Activated CD8-positive, alpha-beta memory T cell treated with anti-CD3 and anti-CD28 coated beads, Interleukin-2, amount 10 ng/mL, durations not matched to agents 7 days and 5 days (primary cell): ENCODE data around the gene NPAS3. TPM values are rescaled to one million over a fixed set of nuclear protein-coding genes. Genes with fewer than 3 reads are reported as not detected.

Experiments
- ATAC-seq: fragments of 150-1000 bp; cut with Tn5 transposase; one replicate; pipeline ENCODE4 v1.10.0; 2021; ENCODE audit warnings: moderate library complexity
- CTCF ChIA-PET: fragments of 350-600 bp; sonication (Branson Sonifier 250); formaldehyde crosslinking; loops from one replicate; lab custom pipeline; 2021; ENCODE audit warnings: antibody characterized with exemption; lab: Charles Lee
- DNase-seq: peaks from one replicate; pipeline ENCODE4 v3.0.0-alpha.2; 2020
- H3K27ac Mint-ChIP-seq: one replicate; pipeline ENCODE4 v1.8.0; 2021; ENCODE audit warnings: mild to moderate bottlenecking, mixed read lengths
- H3K27me3 Mint-ChIP-seq: one replicate; pipeline ENCODE4 v1.8.0; 2021; ENCODE audit warnings: mixed read lengths
- H3K36me3 Mint-ChIP-seq: one replicate; pipeline ENCODE4 v1.8.0; 2021; ENCODE audit warnings: mild to moderate bottlenecking, mixed read lengths
- H3K4me1 Mint-ChIP-seq: one replicate; pipeline ENCODE4 v1.8.0; 2021; ENCODE audit warnings: mixed read lengths
- H3K4me3 Mint-ChIP-seq: one replicate; pipeline ENCODE4 v1.8.0; 2021; ENCODE audit warnings: mild to moderate bottlenecking, moderate library complexity, mixed read lengths
- H3K9me3 Mint-ChIP-seq: one replicate; pipeline ENCODE4 v1.8.0; 2022; ENCODE audit warnings: low read depth, mixed read lengths
- total RNA-seq, 2 experiments: library from RNA; stranded (reverse); gene quantifications; one replicate each; pipeline ENCODE4 v1.2.3, GENCODE V29; 2021

NPAS3 gene
- total RNA-seq, 2 experiments from 2014 or later, result not detected

DNA sequence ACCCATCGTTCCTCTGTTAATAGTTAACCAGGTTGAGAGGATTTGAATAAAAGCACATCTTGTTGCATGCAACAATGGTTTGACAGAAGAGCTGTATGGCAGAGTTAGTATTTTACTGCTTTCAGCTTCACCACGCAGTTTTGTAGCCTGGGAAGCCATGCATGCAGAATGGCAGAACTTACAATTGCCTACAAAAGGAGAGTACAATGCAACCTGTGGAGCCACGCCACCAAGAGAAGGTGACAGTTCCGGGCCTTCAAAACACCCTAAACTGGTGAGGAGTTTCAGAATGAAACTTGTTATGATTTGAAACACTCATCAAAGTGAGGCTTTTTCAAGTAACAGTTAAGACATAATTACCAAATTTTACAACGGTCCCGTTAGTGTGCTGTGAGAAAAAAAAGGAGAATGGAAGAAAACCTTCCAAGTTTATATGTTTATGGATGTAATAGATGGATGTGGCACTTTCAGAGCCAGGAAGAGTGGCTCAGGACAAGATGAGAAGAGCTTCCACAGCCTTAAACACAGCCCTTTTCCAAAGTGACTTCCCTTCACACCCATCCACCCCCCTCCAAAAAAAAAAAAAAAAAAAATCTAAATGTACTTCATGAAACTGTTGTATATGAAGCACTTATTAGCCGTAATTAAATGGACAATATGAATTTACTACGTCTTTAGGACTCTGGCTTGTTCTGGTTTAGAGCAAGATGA lies 853.5 kb downstream of the NPAS3 start:
- peak; percentile 43 for DNase-seq
- CTCF ChIA-PET, result interaction anchor here (0.7 to 2.4 kb wide), 26 partner anchors 8 to 1224 kb away, joined by 3 to 16 read pairs (median 4); no protein-coding TSS in a partner anchor
- peaks cover 22% of the 10 kb centered on the region for H3K4me1 Mint-ChIP-seq
- no peaks in the 10 kb centered on the region for H3K36me3 Mint-ChIP-seq
- no peaks in the 10 kb centered on the region for H3K9me3 Mint-ChIP-seq
- H3K27ac Mint-ChIP-seq, result no peak overlapping the region
- peak; percentile 36 for ATAC-seq
- H3K4me3 Mint-ChIP-seq, result no peak overlapping the region
- peaks cover 26% of the 10 kb centered on the region for H3K27me3 Mint-ChIP-seq

- peaks cover 26% of the 10 kb centered on the region for H3K27me3 Mint-ChIP-seq
- DNase-seq (peak; percentile 77), ATAC-seq (peak; percentile 58)
- H3K36me3 Mint-ChIP-seq, result no peaks in the 10 kb centered on the region
- peaks cover 22% of the 10 kb centered on the region for H3K4me1 Mint-ChIP-seq
- no peak overlapping the region for H3K4me3 Mint-ChIP-seq
- no peak overlapping the region for H3K27ac Mint-ChIP-seq
- CTCF ChIA-PET, result interaction anchor here (0.8 to 2.4 kb wide), 30 partner anchors 9 to 1225 kb away, joined by 3 to 16 read pairs (median 4); no protein-coding TSS in a partner anchor
- H3K9me3 Mint-ChIP-seq, result no peaks in the 10 kb centered on the region
These were observed 854.2 kb downstream of the NPAS3 start for GRCh38 chr14:33792720-33793368.

- Mint-ChIP-seq H3K4me1 (peaks cover 22% of the 10 kb centered on the region), H3K27me3 (peaks cover 29% of the 10 kb centered on the region), H3K9me3 (no peaks in the 10 kb centered on the region), H3K36me3 (no peaks in the 10 kb centered on the region), H3K4me3 (no peak overlapping the region), H3K27ac (no peak overlapping the region)
- CTCF ChIA-PET, result interaction anchor here (0.8 to 2.4 kb wide), 24 partner anchors 9 to 1218 kb away, joined by 3 to 16 read pairs (median 4); no protein-coding TSS in a partner anchor
- DNase-seq (no peak), ATAC-seq (no peak)
These were observed 854.9 kb downstream of the NPAS3 start for GRCh38 chr14:33793398-33794110.

GRCh38 chr14:33794791-33795305 lies 856.2 kb downstream of the NPAS3 start:
- H3K36me3 Mint-ChIP-seq, result no peaks in the 10 kb centered on the region

GRCh38 chr14:33796356-33796755 lies 857.7 kb downstream of the NPAS3 start:
- CTCF ChIA-PET, result interaction anchor here (1.6 kb wide), 1 partner anchor 303 kb away, joined by 3 read pairs; no protein-coding TSS in a partner anchor

More at GRCh38 chr14:33794791-33795305, 856.2 kb downstream of the NPAS3 start:
- Mint-ChIP-seq H3K27ac (no peak overlapping the region), H3K4me1 (peaks cover 22% of the 10 kb centered on the region), H3K4me3 (no peak overlapping the region), H3K9me3 (no peaks in the 10 kb centered on the region), H3K27me3 (peaks cover 40% of the 10 kb centered on the region)
- no peak for DNase-seq
- ATAC-seq, result no peak
- CTCF ChIA-PET, result no interaction called here

GRCh38 chr14:33799705-33800570 lies 861.3 kb downstream of the NPAS3 start:
- Mint-ChIP-seq H3K36me3 (peaks cover 3% of the 10 kb centered on the region), H3K27me3 (peaks cover 48% of the 10 kb centered on the region), H3K27ac (peak overlapping the region; percentile 43), H3K4me3 (no peak overlapping the region), H3K4me1 (peaks cover 5% of the 10 kb centered on the region), H3K9me3 (no peaks in the 10 kb centered on the region)
- DNase-seq, result no peak
- no peak for ATAC-seq
- CTCF ChIA-PET, result no interaction called here

More at GRCh38 chr14:33796356-33796755, 857.7 kb downstream of the NPAS3 start:
- Mint-ChIP-seq H3K27ac (no peak overlapping the region), H3K4me3 (no peak overlapping the region), H3K36me3 (peaks cover 3% of the 10 kb centered on the region), H3K9me3 (no peaks in the 10 kb centered on the region), H3K4me1 (peaks cover 21% of the 10 kb centered on the region), H3K27me3 (peaks cover 47% of the 10 kb centered on the region)
- DNase-seq, result no peak
- no peak for ATAC-seq

DNA sequence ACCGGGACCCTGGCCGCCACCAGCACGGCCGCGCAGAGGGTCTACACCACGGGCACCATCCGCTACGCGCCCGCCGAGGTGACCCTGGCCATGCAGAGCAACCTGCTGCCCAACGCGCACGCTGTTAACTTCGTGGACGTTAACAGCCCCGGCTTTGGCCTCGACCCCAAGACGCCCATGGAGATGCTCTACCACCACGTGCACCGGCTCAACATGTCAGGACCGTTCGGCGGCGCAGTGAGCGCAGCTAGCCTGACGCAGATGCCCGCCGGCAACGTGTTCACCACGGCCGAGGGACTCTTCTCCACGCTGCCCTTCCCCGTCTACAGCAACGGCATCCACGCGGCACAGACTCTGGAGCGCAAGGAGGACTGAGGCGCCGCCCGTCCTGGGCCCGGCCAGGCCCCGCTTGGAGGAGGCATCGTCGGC lies 862.1 kb downstream of the NPAS3 start:
- H3K36me3 Mint-ChIP-seq, result peaks cover 3% of the 10 kb centered on the region
- H3K9me3 Mint-ChIP-seq, result no peaks in the 10 kb centered on the region
- DNase-seq, result no peak
- no peak overlapping the region for H3K4me3 Mint-ChIP-seq
- no peak for ATAC-seq
- CTCF ChIA-PET, result no interaction called here
- peaks cover 5% of the 10 kb centered on the region for H3K4me1 Mint-ChIP-seq
- peaks cover 46% of the 10 kb centered on the region for H3K27me3 Mint-ChIP-seq
- no peak overlapping the region for H3K27ac Mint-ChIP-seq

- Mint-ChIP-seq H3K4me3 (no peak overlapping the region), H3K4me1 (peaks cover 5% of the 10 kb centered on the region), H3K27me3 (peaks cover 42% of the 10 kb centered on the region), H3K27ac (no peak overlapping the region), H3K36me3 (peaks cover 3% of the 10 kb centered on the region), H3K9me3 (peaks cover 1% of the 10 kb centered on the region)
- CTCF ChIA-PET, result interaction anchor here (0.7 to 1.4 kb wide), 2 partner anchors 10 to 17 kb away, joined by 3 to 5 read pairs; no protein-coding TSS in a partner anchor
- DNase-seq, result no peak
- no peak for ATAC-seq
These were observed 864.1 kb downstream of the NPAS3 start for GRCh38 chr14:33802737-33803136.

- peaks cover 22% of the 10 kb centered on the region for H3K27me3 Mint-ChIP-seq
- ATAC-seq (no peak), DNase-seq (no peak)
- peaks cover 5% of the 10 kb centered on the region for H3K4me1 Mint-ChIP-seq
- peaks cover 3% of the 10 kb centered on the region for H3K36me3 Mint-ChIP-seq
- no peak overlapping the region for H3K27ac Mint-ChIP-seq
- no peak overlapping the region for H3K4me3 Mint-ChIP-seq
- peaks cover 2% of the 10 kb centered on the region for H3K9me3 Mint-ChIP-seq
- CTCF ChIA-PET, result interaction anchor here (1.9 kb wide), 1 partner anchor 13 kb away, joined by 9 read pairs; no protein-coding TSS in a partner anchor
These were observed 866.9 kb downstream of the NPAS3 start for GRCh38 chr14:33805593-33805992.

- peaks cover 9% of the 10 kb centered on the region for H3K27me3 Mint-ChIP-seq
- no peak for ATAC-seq
- H3K9me3 Mint-ChIP-seq, result peaks cover 2% of the 10 kb centered on the region
- no peak overlapping the region for H3K4me3 Mint-ChIP-seq
- H3K4me1 Mint-ChIP-seq, result no peaks in the 10 kb centered on the region
- no peak overlapping the region for H3K27ac Mint-ChIP-seq
- CTCF ChIA-PET, result interaction anchor here (1.0 to 1.4 kb wide), 2 partner anchors 14 to 516 kb away, joined by 3 to 4 read pairs; no protein-coding TSS in a partner anchor
- H3K36me3 Mint-ChIP-seq, result no peaks in the 10 kb centered on the region
- DNase-seq, result no peak
These were observed 868.2 kb downstream of the NPAS3 start for GRCh38 chr14:33806905-33807304.

DNA sequence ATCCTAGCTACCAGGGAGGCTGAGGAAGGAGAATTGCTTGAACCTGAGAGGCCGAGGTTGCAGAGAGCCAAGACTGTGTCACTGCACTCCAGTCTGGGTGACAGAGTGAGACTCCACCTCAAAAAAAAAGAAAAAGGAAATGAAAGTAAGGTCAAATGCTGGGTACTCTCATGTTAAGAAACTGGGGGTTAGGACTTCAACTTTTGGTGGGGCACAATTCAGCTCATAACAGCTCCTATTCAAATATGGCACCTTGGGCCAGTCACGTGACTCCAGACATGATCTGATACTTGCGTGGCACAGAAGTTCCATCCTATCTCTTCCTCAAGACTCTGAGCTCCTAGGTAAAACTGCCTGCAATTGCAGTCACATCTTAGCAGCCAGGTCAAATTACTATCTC lies 869.5 kb downstream of the NPAS3 start:
- Mint-ChIP-seq H3K9me3 (peaks cover 2% of the 10 kb centered on the region), H3K4me3 (no peak overlapping the region), H3K4me1 (no peaks in the 10 kb centered on the region), H3K27ac (no peak overlapping the region), H3K36me3 (no peaks in the 10 kb centered on the region), H3K27me3 (no peaks in the 10 kb centered on the region)
- DNase-seq (no peak), ATAC-seq (no peak)
- CTCF ChIA-PET, result no interaction called here

DNA sequence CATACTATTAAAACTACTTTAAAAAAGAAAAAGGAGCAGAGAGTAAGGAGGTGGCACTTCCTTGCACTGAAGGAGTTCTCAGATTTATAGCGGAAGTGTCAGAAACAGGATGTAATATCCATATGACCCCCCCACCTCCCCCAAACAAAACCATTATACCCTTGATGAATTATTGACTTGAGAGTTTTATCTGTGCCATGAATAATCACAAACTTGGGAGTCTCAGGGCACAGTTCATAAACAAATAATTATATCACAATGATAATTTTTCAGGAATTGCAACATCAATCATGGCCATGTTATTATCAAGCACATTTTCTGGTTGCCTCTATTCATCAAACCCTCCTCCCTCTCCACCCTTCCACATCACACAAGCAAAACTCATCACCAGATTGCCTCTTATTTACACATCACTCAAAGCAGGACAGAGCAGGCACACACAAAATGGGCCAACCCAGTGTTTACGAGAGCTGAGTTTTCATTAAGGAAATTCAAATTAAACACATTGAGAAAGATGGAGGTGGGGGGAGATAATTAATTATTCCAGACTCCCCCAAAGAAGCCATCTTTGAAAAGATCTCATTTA lies 870.8 kb downstream of the NPAS3 start:
- Mint-ChIP-seq H3K27me3 (no peaks in the 10 kb centered on the region), H3K36me3 (no peaks in the 10 kb centered on the region)
- no peak for ATAC-seq

More for the DNA sequence above, 870.8 kb downstream of the NPAS3 start:
- H3K4me1 Mint-ChIP-seq, result no peaks in the 10 kb centered on the region
- CTCF ChIA-PET, result no interaction called here
- H3K4me3 Mint-ChIP-seq, result no peak overlapping the region
- H3K9me3 Mint-ChIP-seq, result peaks cover 2% of the 10 kb centered on the region
- H3K27ac Mint-ChIP-seq, result no peak overlapping the region
- DNase-seq, result no peak
